SU-DHL-6 (cell line): ENCODE data around the gene JSRP1.

Experiments used
- H2AFZ ChIP-seq: fragments of 200-600 bp; sonication (generic); 2 replicates; pipeline ENCODE4 v1.6.1; 2014; ENCODE audit warnings: low read depth, mild to moderate bottlenecking, moderate library complexity, mixed read lengths, antibody characterized with exemption, low read length; ENCODE audit not compliant: severe bottlenecking
- H3F3A ChIP-seq: fragments of 200-600 bp; shearing (Covaris generic); 2 replicates; pipeline ENCODE4 v1.6.0; 2016; ENCODE audit warnings: antibody characterized with exemption, mild to moderate bottlenecking; ENCODE audit not compliant: insufficient read depth
- H3K27ac ChIP-seq: fragments of 200-600 bp; sonication (generic); 2 replicates; pipeline ENCODE4 v1.5.1; 2016; ENCODE audit warnings: low read depth, mild to moderate bottlenecking, low read length, moderate library complexity, mixed read lengths
- H3K27me3 ChIP-seq: fragments of 200-600 bp; sonication (generic), shearing (Covaris generic); 2 replicates; pipeline ENCODE4 v1.6.0; 2014; ENCODE audit warnings: mild to moderate bottlenecking, low read length
- H3K36me3 ChIP-seq: fragments of 200-600 bp; sonication (generic); 2 replicates; pipeline ENCODE4 v1.6.1; 2014; ENCODE audit warnings: mild to moderate bottlenecking, low read length, mixed read lengths
- H3K4me2 ChIP-seq: fragments of 300-600, 200-600 bp; shearing (Covaris generic), sonication (generic); 2 replicates; pipeline ENCODE4 v1.6.0; 2014; ENCODE audit warnings: low read length, low read depth, mild to moderate bottlenecking; ENCODE audit not compliant: poor library complexity, severe bottlenecking
- H3K4me3 ChIP-seq: fragments of 200-600 bp; sonication (generic); 2 replicates; pipeline ENCODE4 v1.5.1; 2014; ENCODE audit warnings: antibody characterized with exemption, low read length, mild to moderate bottlenecking, mixed read lengths; ENCODE audit not compliant: insufficient read depth, poor library complexity, severe bottlenecking
- H3K79me2 ChIP-seq: fragments of 200-600 bp; sonication (generic); 2 replicates; pipeline ENCODE4 v1.6.1; 2014; ENCODE audit warnings: mild to moderate bottlenecking, low read length, moderate library complexity; ENCODE audit not compliant: insufficient read depth
- H3K9ac ChIP-seq: fragments of 200-600 bp; sonication (generic); 2 replicates; pipeline ENCODE4 v1.7.0; 2014; ENCODE audit warnings: mild to moderate bottlenecking, low read length
- H3K9me2 ChIP-seq: fragments of 200-600 bp; sonication (generic); replicated peaks from 2 replicates; pipeline ENCODE4 v1.6.1; 2014; ENCODE audit warnings: low read length; ENCODE audit not compliant: insufficient read depth
- H3K9me3 ChIP-seq: fragments of 200-600 bp; sonication (generic); 2 replicates; pipeline ENCODE4 v1.6.1; 2014; ENCODE audit warnings: low read length, mixed read lengths; ENCODE audit not compliant: insufficient read depth
- H4K20me1 ChIP-seq: fragments of 200-600 bp; sonication (generic); 2 replicates; pipeline ENCODE4 v1.6.1; 2014; ENCODE audit warnings: low read depth, mild to moderate bottlenecking, antibody characterized with exemption, low read length, moderate library complexity, mixed read lengths
- CTCF ChIP-seq: fragments of 200-600 bp; sonication (generic); IDR thresholded peaks from one replicate; pipeline ENCODE4 v1.5.1; 2017; ENCODE audit warnings: antibody characterized with exemption, mild to moderate bottlenecking, low read length, moderate library complexity; ENCODE audit not compliant: insufficient read depth, poor library complexity, severe bottlenecking
- EZH2phosphoT487 ChIP-seq: fragments of 200-600 bp; sonication (generic), shearing (Covaris generic); conservative IDR thresholded peaks from 2 replicates; pipeline ENCODE4 v1.6.1; 2018; ENCODE audit warnings: mild to moderate bottlenecking, antibody characterized with exemption, low read length, moderate library complexity, mixed read lengths

JSRP1 gene

GRCh38 chr19:2250766-2251105, 5.5 kb downstream of the JSRP1 start:
- Histone ChIP-seq H3K27ac (no peak overlapping the region), H3F3A (peaks cover 25% of the 10 kb centered on the region), H3K9ac (no peak overlapping the region), H3K36me3 (no peaks in the 10 kb centered on the region), H3K79me2 (no peaks in the 10 kb centered on the region), H3K4me3 (no peak overlapping the region), H4K20me1 (no peaks in the 10 kb centered on the region), H3K9me2 (no peaks in the 10 kb centered on the region), H3K27me3 (no peaks in the 10 kb centered on the region), H3K9me3 (no peaks in the 10 kb centered on the region), H3K4me2 (no peak overlapping the region), H2AFZ (no peak overlapping the region)
- TF ChIP-seq EZH2phosphoT487 (no peak), CTCF (no peak)

- no peaks in the 10 kb centered on the region for H3K79me2 ChIP-seq
- H3K9me2 ChIP-seq, result no peaks in the 10 kb centered on the region
- no peaks in the 10 kb centered on the region for H3K27me3 ChIP-seq
- H3K36me3 ChIP-seq, result no peaks in the 10 kb centered on the region
- TF ChIP-seq EZH2phosphoT487 (no peak), CTCF (no peak)
- H4K20me1 ChIP-seq, result no peaks in the 10 kb centered on the region
- no peak overlapping the region for H3K9ac ChIP-seq
- H2AFZ ChIP-seq, result no peak overlapping the region
- H3K4me3 ChIP-seq, result no peak overlapping the region
- 0 out of 2 replicates have a peak, but pooled peaks cover 19% of the 10 kb centered on the region for H3F3A ChIP-seq
- no peak overlapping the region for H3K27ac ChIP-seq
- no peaks in the 10 kb centered on the region for H3K9me3 ChIP-seq
- H3K4me2 ChIP-seq, result no peak overlapping the region
These were observed 6.1 kb downstream of the JSRP1 start for GRCh38 chr19:2249880-2250765.

GRCh38 chr19:2249010-2249866, 7.0 kb downstream of the JSRP1 start, which contains the start of gene AMH:
Gene AMH, plus strand, starts transcription at chr19:2249323. Its CDS starts 10 bp downstream, at chr19:2249333.
- H3K27ac ChIP-seq, result no peak within 1 kb of the TSS
- H3K9me2 ChIP-seq, result no peaks in the 10 kb centered on the region
- TF ChIP-seq EZH2phosphoT487 (no peak), CTCF (no peak)
- no peaks in the 10 kb centered on the region for H3K27me3 ChIP-seq
- no peaks in the 10 kb centered on the region for H3K36me3 ChIP-seq
- H3K9me3 ChIP-seq, result no peaks in the 10 kb centered on the region
- H4K20me1 ChIP-seq, result no peaks in the 10 kb centered on the region
- H3K9ac ChIP-seq, result no peak within 1 kb of the TSS
- H3K79me2 ChIP-seq, result no peaks in the 10 kb centered on the region
- H3F3A ChIP-seq, result 0 out of 2 replicates have a peak, but pooled peaks cover 18% of the 10 kb centered on the region
- no peak within 1 kb of the TSS for H3K4me2 ChIP-seq
- H2AFZ ChIP-seq, result no peak within 1 kb of the TSS
- no peak within 1 kb of the TSS for H3K4me3 ChIP-seq
